DOHH2 (cell line): ENCODE measurements around the gene SCAF8.
"Not testable (repeated sequence)": the region's sequence is repeated elsewhere in the genome, so short reads cannot be mapped to it uniquely, and the experiment has no call there.

Experiments
- EZH2phosphoT487 ChIP-seq: fragments of 200-600 bp; sonication (generic); IDR thresholded peaks from 2 replicates; pipeline ENCODE4 v1.6.1; 2017; ENCODE audit warnings: borderline replicate concordance, mild to moderate bottlenecking, antibody characterized with exemption, low read length, moderate library complexity, mixed read lengths
- TF ChIP-seq, protein P1 (sequence below): fragments of 200-600 bp; sonication (generic); IDR thresholded peaks from one replicate; pipeline ENCODE4 v1.5.1; 2014; ENCODE audit warnings: antibody characterized with exemption, mild to moderate bottlenecking, low read depth, low read length; ENCODE audit not compliant: poor library complexity, severe bottlenecking

DNA sequence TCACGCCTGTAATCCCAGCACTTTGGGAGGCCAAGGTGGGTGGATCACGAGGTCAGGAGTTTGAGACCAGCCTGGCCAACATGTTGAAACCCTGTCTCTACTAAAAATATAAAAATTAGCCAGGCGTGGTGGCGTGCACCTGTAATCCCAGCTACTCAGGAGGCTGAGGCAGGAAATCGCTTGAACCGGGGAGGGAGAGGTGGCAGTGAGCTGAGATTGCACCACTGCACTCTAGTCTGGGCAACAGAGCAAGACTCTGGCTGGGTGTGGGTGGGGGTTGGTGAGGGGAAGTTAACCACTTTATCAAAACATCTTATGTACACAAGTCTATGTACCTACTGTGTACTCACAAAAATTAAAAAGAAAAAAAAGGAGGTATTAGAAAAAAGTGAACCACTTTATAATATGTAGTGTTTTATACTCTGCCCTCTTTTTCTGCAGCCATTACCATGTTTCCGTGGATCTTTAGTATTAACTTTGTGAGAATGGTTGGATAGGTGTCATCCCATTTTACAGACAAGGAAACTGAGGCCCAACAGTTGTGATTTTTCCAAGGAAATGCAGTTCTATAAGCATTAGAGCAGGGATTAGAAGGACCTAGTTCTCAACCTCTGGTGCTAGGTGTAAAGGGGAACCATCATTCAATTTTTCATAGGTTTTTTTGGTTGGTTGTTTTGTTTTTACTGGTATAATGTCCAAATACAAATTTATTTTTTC, 11.0 kb downstream of the SCAF8 start:
- TF ChIP-seq, protein P1, sequence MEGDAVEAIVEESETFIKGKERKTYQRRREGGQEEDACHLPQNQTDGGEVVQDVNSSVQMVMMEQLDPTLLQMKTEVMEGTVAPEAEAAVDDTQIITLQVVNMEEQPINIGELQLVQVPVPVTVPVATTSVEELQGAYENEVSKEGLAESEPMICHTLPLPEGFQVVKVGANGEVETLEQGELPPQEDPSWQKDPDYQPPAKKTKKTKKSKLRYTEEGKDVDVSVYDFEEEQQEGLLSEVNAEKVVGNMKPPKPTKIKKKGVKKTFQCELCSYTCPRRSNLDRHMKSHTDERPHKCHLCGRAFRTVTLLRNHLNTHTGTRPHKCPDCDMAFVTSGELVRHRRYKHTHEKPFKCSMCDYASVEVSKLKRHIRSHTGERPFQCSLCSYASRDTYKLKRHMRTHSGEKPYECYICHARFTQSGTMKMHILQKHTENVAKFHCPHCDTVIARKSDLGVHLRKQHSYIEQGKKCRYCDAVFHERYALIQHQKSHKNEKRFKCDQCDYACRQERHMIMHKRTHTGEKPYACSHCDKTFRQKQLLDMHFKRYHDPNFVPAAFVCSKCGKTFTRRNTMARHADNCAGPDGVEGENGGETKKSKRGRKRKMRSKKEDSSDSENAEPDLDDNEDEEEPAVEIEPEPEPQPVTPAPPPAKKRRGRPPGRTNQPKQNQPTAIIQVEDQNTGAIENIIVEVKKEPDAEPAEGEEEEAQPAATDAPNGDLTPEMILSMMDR = not testable (repeated sequence)
- TF ChIP-seq EZH2phosphoT487 = not testable (repeated sequence)
